NCI-H128 (cell line): ENCODE results near the gene KIF20B.
A peak's percentile ranks its signal among the peaks of the same experiment; 100 is the strongest.
"Not testable (repeated sequence)": the region's sequence is repeated elsewhere in the genome, so short reads cannot be mapped to it uniquely, and the experiment has no call there.

Experiments
- DNase-seq: peaks from one replicate; lab custom pipeline; 2025; ENCODE audit not compliant: unreplicated experiment; lab: John Stamatoyannopoulos, UW

The KIF20B gene

GRCh38 chr10:89771684-89772083 lies 70.3 kb downstream of the KIF20B start:
- DNase-seq = no peak

GRCh38 chr10:89773081-89773480 lies 71.7 kb downstream of the KIF20B start:
- DNase-seq = no peak

GRCh38 chr10:89776665-89777064 lies 75.3 kb downstream of the KIF20B start:
- DNase-seq = no peak

- DNase-seq = no peak
Measured at GRCh38 chr10:89782470-89782869, 81.1 kb downstream of the KIF20B start.

GRCh38 chr10:89783406-89783805 lies 82.0 kb downstream of the KIF20B start:
- no peak for DNase-seq

GRCh38 chr10:89785095-89785494 lies 83.7 kb downstream of the KIF20B start:
- no peak for DNase-seq

GRCh38 chr10:89789188-89789877 lies 87.9 kb downstream of the KIF20B start:
- no peak for DNase-seq

GRCh38 chr10:89792187-89792586 lies 90.8 kb downstream of the KIF20B start:
- DNase-seq = no peak

- peak; percentile 34 for DNase-seq
Measured at GRCh38 chr10:89793649-89794254, 92.4 kb downstream of the KIF20B start.

- no peak for DNase-seq
Measured at GRCh38 chr10:89795840-89796239, 94.5 kb downstream of the KIF20B start.

- DNase-seq = no peak
Measured at GRCh38 chr10:89798092-89798491, 96.7 kb downstream of the KIF20B start.

- DNase-seq = no peak
Measured at GRCh38 chr10:89799573-89799972, 98.2 kb downstream of the KIF20B start.

GRCh38 chr10:89805599-89806013 lies 104.2 kb downstream of the KIF20B start:
- DNase-seq = no peak

- DNase-seq = no peak
Measured at GRCh38 chr10:89808842-89809241, 107.5 kb downstream of the KIF20B start.

GRCh38 chr10:89809766-89810165 lies 108.4 kb downstream of the KIF20B start:
- DNase-seq = no peak

- DNase-seq = peak; percentile 4
Measured at GRCh38 chr10:89810908-89811525, 109.6 kb downstream of the KIF20B start.

- no peak for DNase-seq
Measured at GRCh38 chr10:89813546-89813945, 112.2 kb downstream of the KIF20B start.

GRCh38 chr10:89814278-89814677 lies 112.9 kb downstream of the KIF20B start:
- DNase-seq = no peak

- DNase-seq = no peak
Measured at GRCh38 chr10:89815049-89815853, 113.9 kb downstream of the KIF20B start.

GRCh38 chr10:89819008-89819407 lies 117.6 kb downstream of the KIF20B start:
- DNase-seq = not testable (repeated sequence)
